NCI-H2171 treated with DMSO at 0.1 percent for 48 hours (cell line): ENCODE results near the gene RIOK3.
A peak's percentile ranks its signal among the peaks of the same experiment; 100 is the strongest.
"Not testable (repeated sequence)": the region's sequence is repeated elsewhere in the genome, so short reads cannot be mapped to it uniquely, and the experiment has no call there.

Experiments
- DNase-seq: peaks from one replicate; lab custom pipeline; 2025; lab: John Stamatoyannopoulos, UW

Gene RIOK3

DNA sequence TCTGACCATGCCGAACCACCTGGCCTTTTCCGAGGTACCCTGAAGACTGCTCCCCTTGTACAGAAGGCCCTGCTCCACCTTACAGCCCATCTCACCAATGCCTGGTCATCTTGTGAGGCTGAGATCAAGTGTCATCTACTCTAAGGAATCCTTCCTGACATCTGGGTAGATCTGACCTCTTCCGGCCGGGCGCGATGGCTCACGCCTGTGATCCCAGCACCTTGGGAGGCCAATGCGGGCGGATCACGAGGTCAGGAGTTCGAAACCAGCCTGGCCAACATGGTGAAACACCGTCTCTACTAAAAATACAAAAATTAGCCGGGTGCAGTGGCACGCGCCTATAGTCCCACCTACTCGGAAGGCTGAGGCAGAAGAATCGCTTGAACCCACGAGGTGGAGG is 2.1 kb upstream of the RIOK3 start:
- DNase-seq = no peak

DNA sequence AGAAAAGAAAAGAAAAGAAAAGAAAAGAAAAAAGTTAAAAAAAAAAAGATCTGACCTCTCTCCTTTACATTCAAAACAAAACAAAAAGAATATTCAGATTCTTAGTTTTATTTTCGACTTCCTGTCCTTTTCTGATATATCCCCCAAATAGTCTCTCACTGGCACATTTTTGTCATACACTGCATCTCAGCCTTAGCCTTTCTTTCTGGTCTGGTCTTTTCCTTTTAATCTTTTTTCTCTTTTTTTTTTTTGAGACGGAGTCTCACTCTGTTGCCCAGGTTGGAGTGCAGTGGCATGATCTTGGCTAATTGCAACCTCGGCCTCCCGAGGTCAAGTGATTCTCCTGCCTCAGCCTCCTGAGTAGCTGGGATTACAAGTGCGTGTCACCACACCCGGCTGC is 1.6 kb upstream of the RIOK3 start:
- DNase-seq = no peak

DNA sequence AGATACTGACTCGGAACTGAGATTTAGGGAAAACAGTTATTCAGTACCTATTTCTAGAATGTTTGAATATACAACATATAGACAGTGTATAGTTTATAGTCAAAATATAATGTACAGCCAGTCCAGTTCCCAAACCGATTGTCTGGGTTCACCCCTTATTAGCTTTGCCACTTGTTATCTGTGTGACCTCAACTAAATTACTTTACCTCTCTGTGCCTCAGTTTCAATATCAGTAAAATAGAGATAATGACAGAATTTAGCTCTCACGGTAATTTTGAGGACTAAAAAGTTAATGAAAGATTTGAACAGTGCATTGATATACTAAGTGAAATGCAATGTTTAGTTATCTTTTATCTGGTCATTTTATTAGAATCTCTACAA is 750 bp upstream of the RIOK3 start:
- DNase-seq = no peak

DNA sequence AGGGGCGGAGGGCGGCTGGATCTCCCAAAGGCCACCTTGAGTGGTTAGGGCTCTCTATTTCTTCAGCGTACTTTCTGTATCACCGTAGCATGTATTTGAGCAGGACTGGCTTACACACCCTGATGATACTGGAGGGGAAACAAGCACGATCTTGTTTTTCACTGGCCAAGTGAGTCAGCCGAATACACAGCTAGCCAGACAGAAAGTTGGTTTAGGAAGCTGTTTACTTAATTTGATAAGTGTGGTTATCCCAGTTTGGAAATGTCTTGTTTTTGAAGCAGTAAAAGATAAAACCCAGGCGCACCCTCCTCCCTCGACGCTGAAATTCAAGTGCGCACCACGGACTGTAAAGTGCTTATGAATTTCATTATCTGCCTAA is 582 bp downstream of the RIOK3 start:
- DNase-seq = peak; percentile 52

DNA sequence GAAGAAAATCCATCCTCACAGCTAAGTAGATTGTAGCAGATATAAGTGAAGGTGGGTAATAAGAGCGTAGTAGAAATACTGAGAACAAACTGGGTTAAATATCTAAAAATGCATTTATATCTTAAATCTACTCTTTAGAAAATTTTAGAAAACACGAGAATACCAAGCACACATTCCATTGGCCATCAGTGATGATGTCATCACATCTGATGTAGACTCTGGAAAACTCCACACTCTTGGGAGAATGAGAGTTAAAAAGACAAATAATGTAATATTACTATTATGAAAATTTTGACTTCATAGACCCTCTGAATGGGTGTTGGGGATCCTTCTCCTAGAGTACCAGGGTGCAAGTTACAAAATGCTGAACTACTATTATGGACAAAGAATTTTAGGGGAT is 3.7 kb downstream of the RIOK3 start:
- no peak for DNase-seq

DNA sequence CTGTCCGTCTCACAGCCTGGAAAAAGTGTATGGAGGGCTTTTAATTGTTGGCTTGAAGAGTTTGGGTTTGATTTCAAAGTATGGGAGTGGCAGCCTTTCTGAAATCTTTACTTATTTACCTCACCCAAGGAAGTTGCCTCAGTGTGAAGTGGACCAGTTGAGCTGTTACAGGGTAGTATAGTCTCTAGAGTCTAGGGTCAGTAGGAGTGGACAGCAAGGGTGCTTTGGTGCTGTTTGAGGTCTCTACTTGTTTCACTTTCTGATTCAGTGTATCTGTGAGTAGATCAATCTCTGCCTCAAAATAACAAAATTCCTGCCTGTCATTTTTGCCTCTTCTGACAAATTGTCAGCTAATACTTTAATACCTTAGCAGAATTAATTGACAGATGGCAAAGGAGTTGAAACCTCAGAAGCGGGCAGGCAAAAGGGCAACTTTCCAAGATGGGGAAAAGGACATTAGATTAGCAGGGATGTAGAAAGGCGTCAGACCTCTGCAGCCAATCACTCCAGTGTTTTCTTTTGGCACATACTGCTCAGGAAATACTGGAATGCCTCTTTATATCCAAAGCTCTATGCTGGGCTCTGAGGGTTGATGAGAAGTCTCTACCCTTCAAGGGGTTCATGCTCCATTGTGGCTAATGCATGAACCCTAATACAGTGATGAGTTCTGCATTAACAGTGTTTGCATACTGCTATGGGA is 5.9 kb downstream of the RIOK3 start:
- DNase-seq = no peak

DNA sequence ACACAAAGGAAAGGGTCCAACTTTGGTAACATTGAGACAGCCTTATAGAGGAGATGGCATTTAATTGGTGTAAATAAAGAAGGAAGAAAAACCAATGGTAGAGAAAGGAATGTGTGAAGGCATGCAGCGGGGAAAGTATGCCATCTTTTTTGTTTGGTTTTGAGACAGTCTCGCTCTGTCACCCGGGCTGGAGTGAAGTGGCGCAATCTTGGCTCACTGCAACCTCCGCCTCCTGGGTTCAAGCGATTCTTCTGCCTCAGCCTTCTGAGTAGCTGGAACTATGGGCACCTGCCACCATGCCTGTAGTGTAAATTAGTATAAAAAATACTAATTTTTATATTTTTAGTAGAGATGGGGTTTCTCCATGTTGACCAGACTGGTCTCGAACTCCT is 6.4 kb downstream of the RIOK3 start:
- DNase-seq = no peak

DNA sequence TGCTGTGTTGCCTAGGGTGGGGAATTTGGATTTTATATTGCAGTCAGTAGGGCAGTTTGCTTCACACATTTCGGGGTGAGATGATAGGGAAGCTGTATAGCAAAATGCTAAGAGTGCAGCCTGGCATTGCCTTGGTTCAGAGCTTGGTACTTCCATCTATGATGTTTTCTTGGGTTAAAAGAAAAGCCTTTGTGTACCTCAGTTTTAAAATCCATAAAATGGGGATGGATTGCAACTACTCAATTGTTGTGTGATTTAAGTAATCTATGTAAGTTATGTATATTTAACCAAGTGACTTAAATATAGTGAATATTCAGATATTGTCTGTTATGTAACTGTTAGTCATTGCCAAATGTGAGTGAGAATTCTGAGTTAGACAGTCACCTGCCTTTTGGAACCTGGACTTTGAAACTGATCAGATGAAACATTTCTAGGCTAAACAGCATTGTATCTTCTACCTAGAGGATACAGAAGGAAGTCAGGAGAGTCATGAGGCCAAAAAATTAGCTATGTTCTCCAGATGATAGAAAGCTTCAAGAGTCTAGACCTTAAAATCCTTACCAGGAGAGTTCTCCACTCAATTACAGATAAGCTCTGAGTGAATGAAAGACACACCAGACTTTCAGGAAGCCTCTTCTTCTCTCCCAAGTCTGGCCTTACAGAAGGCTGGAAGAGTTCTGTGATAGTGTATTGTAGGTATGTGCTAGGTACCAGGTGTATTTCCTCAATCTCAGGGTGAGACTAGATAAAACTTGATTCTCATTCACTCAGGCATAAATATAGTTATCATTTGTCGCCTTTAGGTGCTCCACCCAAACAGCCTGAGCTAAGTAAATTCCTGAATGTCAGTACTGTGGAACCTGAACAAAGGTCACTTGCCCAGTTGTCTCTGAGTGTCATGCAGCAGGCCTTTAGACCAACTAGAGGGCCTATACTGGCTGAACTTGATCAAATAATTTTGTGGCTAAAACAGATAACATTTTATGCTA is 7.5 kb downstream of the RIOK3 start:
- DNase-seq = no peak

DNA sequence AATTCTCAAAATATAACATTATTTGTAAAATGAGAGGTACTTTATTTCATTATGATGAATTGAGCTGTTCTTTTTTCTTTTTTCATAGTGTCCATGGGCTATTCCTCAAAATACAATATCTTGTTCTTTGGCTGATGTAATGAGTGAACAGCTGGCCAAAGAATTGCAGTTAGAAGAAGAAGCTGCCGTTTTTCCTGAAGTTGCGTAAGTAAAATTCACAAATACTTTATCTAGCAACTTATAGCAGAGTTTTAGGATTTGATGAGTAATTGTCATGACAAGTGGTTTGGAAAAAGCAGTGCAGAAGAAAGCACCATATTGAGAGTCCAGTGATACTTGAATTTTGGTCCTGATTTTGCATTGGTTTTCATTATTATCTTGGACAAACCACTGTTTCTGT is 9.8 kb downstream of the RIOK3 start:
- no peak for DNase-seq

DNA sequence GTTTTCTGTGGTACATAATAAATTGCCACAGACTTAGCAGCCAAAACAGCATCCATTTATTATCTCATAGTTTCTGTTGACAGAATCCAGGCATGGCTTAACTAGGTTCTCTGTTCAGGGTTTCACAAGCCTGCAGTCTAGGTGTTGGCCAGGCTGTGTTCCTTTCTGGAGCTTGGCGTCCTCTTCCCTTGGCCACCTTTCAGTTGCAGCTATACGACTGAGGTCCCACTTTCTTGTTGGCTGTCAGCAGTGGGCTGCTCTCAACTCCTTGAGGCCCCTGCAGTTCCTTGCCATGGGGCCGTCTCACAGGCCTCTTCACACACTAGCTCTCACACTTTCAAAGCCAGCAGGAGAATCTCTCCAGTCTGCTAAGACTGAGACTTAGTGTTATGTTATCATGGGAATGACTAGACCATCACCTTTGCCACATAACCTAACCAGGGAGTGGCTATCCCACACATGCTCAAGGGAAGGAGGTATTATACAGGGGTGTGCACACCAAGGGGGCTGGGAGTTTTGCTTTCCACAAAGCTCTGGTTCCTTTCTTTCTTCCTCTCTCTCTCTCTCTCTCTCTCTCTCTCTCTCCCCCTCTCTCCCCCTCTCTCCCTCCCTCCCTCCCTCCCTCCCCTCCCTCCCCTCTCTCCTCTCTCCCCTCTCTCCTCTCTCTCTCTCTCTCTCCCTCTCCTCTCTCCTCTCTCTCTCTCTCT is 15.8 kb downstream of the RIOK3 start:
- DNase-seq = no peak

DNA sequence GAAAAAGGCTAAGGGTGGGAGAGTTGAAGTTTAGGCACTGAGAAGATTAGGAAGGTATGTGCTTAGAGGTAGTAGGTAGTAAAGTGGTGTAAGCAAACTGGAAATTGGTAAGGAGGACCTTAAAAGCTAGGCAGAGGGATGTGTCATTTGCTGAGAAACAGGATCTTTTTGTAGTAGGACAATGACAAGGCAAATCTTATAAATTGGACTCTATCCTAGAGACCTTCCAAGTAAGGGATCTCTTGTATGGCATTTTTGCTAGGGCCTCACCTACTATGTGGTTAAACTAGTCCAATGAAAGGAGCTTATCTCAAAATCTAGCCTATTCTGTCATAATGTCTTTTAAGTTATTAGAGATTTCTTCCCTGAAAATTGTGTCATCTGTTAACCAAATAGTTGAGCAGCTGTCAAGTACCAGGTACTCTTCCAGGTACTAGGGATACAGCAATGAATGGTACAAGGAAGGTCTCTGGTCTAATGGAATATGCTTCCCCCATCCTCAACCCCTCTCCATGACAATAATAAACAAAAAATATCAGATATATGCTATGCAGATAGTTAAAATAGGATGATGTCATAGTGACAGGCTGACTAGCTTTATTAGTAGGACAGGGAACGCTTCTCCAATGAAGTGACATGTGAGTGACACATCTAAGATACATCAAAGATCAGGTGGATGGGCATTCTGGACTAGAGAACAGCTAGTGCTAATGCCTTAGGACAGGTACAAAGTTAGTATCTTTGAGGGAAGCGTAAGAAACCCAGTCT is 17.7 kb downstream of the RIOK3 start:
- no peak for DNase-seq

DNA sequence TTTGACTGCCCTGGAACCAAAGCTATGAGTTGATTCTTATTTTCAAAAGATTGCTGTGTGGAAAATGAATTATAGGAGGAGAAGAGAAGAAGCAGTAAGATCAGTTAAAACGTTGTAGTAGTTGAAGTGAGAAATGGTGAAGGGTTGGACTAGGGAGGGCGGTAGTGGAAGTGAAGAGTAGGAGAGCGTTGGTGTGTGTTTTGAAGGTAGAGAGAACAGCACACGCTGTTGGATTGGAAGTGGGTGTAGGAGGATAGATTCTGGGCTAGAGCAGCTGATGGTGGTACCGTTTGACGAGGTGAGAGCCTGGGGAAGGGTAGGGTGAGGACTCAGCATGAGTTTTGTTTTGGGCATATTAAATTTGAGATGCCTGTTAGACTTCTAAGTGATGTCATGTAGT is 18.4 kb downstream of the RIOK3 start:
- DNase-seq = no peak

DNA sequence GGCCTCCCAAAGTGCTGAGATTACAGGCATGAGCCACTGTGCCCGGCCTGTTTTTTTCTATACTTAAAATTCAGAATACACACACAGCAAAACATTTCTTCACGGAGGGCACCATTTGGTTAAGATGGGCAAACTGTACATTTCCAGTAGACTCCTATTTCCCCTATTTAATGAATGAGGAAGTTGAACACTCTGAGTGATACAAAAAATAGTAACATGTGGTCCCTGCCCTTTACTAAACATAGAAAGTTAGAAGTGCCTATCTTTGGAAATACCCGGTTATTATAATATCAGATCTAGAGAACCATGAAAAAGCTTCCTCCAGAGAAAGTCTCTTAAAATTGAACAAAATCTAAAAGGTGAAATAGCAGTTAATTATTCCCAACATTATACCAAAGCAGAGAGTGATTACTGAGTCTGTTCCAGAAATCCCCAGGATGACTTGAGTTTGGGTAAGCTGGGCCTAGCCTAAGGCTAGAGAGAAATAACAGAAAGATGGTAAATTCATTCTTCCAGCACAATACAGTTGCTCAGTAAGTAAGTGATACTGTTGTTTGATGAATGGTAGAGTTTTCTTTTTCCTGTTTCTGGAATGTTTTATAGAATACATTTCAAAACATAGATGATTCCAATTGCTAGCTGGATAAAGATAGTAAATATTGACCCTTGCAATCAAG is 26.9 kb downstream of the RIOK3 start:
- no peak for DNase-seq

DNA sequence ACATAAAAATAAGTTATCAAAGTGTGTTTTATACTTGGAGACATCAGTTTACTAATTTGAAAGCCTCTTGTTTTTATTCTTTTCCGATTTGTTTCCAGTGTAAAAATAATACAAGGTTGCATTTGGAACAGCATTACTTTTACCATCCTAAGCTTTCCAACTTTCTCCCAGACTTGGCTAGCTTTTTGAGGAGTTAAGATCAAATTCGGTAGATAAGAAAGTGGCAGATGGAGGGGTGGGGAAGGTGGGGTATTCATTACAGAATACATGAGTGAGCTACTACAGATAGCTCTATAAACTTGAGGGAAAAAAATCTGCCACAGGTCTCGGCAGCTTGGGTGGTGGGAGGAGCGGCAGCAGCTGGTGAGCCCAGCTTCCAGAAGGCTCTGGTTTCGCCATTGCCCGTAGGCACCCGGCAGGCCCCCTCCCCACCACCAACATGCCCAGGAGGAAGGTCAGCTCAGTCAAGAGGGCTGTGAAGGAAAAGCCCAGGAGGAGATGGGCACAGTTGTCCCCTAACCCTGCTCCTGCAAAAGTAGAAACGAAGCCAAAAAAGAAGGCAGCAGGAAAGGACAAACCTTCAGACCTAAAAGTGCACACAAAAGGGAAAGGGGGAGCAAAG is 31.6 kb downstream of the RIOK3 start:
- DNase-seq = peak; percentile 95

DNA sequence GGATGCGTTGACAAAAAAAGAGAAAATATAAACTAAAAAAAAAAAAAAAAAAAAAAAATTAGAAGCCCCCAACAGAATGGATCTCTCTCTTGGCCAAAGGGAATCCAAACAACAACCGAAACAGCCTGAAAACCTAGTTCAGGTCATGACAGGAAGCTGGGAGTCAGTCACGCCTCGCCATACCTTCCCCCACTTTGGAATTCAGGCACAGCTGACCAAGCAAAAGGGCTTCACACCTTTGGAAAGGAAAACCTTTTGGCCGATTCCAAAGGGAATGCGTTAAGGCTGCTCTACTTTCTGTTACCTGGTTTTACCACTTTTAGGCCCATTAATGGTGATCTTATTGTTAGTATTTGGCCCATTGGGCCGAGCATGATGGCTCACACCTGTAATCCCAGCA is 32.3 kb downstream of the RIOK3 start:
- no peak for DNase-seq

DNA sequence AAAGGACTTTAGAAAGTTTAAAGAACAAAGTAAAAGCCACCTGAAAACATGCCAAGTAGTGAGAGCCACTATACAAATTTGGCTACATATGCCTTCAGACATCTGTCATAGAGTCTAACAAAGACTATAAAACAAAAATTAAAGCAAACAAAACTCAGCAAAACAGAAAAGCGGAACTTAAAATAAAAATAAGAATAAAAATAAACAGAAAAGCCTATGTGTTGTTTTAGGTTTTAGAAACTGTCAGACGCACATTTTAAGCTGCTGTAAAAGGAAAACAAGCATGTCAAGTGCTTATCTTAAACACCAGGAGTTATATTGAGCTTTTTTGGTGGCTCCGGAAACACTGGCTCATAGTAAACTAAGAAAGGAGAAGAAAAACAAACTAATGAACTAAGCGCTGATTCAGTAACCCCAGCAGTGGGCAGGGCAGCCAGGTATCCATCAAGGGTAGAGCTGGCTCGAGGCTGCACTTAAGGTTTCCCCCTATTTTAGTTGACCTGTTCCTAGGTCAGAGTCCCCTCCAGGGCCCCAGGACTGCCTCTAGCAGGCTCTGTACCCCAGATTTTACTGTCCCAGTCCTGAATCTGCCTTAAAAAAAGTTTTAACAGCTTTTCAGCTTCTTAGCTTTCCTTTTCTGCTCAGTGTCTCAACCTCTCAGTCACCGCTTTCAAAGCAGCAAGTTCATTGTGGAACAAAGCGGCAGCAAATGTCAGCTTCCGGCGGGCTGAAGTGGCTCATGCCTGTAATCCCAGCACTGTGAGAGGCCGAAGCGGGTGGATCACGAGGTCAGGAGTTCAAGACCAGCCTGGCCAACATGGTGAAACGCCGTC is 34.9 kb downstream of the RIOK3 start:
- DNase-seq = peak; percentile 4

DNA sequence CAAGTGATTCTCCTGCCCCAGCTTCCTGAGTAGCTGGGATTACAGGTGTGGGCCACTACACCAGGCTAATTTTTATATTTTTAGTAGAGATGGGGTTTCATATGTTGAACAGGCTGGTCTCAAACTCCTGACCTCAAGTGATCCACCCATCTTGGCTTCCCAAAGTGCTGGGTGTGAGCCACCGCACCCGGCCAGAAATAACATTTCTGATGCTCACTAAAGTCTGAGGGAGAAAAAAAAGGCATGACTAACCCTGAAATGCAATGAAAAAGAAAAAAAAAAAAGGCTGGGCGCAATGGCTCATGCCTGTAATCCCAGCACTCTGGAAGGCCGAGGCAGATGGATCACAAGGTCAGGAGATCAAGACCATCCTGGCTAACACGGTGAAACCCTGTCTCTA is 36.5 kb downstream of the RIOK3 start:
- DNase-seq = not testable (repeated sequence)

DNA sequence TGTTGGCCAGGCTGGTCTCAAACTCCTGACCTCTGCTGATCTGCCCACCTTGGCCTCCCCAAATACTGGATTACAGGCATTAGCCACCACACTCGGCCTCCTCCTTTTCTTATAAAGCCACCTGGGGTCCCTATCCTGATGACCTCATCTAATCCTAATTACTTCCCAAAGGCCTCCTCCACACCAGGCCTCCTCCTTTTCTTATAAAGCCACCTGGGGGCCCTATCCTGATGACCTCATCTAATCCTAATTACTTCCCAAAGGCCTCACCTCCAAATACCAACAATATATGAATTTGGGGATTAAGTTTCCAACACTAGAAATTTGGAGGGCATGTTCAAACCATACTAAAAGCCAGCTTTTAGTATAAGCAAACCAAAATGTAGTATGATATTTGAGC is 40.6 kb downstream of the RIOK3 start:
- DNase-seq = no peak

DNA sequence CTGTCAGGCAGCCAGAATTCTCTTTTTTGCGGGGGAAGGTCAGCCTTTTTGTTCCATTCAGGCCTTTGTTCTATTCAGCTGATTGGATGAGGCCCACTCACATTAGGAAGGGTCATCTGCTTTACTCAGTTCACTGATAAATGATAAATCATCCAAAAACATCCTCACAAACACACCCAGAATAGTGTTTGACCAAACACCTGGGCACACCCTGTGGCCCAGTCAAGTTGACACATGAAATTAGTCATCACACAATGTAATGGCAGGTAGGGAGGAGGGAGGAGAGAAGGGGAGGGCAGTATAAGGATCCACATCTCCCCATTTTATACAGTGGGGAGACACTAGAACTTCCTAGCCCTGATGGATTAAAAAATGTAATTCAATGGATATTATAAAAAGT is 41.9 kb downstream of the RIOK3 start:
- DNase-seq = no peak
